Karpas-422 (cell line): ENCODE measurements around the gene LRRC15. TPM values are rescaled to one million over a fixed set of nuclear protein-coding genes. Genes with fewer than 3 reads are reported as not detected.

Experiments used
- DNase-seq: peaks from one replicate; pipeline ENCODE4 v3.0.0-alpha.2; 2015
- H2AFZ ChIP-seq: fragments of 200-600 bp; sonication (generic); 2 replicates; pipeline ENCODE4 v1.6.1; 2014; ENCODE audit warnings: antibody characterized with exemption, low read length, mixed read lengths
- H3K27ac ChIP-seq: fragments of 200-600 bp; sonication (generic); 2 replicates; pipeline ENCODE4 v1.5.1; 2014; ENCODE audit warnings: mild to moderate bottlenecking, low read length, moderate library complexity
- H3K27me3 ChIP-seq: fragments of 200-600 bp; sonication (generic); 2 replicates; pipeline ENCODE4 v1.6.1; 2014; ENCODE audit warnings: low read length, mixed read lengths
- H3K36me3 ChIP-seq: fragments of 200-600 bp; sonication (generic); 2 replicates; pipeline ENCODE4 v1.6.1; 2014; ENCODE audit warnings: low read length, mixed read lengths; ENCODE audit not compliant: insufficient read depth
- H3K4me1 ChIP-seq: fragments of 200-600 bp; sonication (generic); 2 replicates; pipeline ENCODE4 v1.6.1; 2014; ENCODE audit warnings: mild to moderate bottlenecking, low read length, mixed read lengths
- H3K4me2 ChIP-seq: fragments of 200-600 bp; sonication (generic); 2 replicates; pipeline ENCODE4 v1.6.1; 2014; ENCODE audit warnings: low read length, low read depth, mild to moderate bottlenecking; ENCODE audit not compliant: poor library complexity, severe bottlenecking
- H3K4me3 ChIP-seq: fragments of 200-600 bp; sonication (generic); 2 replicates; pipeline ENCODE4 v1.5.1; 2014; ENCODE audit warnings: mild to moderate bottlenecking, antibody characterized with exemption, low read length, mixed read lengths
- H3K79me2 ChIP-seq: fragments of 200-600 bp; sonication (generic); 2 replicates; pipeline ENCODE4 v1.6.1; 2014; ENCODE audit warnings: mild to moderate bottlenecking, low read length, mixed read lengths
- H3K9ac ChIP-seq: fragments of 200-600 bp; sonication (generic); 2 replicates; pipeline ENCODE4 v1.6.0; 2014; ENCODE audit warnings: low read length
- H3K9me2 ChIP-seq: fragments of 200-600 bp; sonication (generic), shearing (Covaris generic); replicated peaks from 2 replicates; pipeline ENCODE4 v1.6.0; 2014; ENCODE audit warnings: mild to moderate bottlenecking, low read length, moderate library complexity; ENCODE audit not compliant: insufficient read depth
- H3K9me3 ChIP-seq: fragments of 300-700, 200-600 bp; sonication (generic); 2 replicates; pipeline ENCODE4 v1.6.1; 2014; ENCODE audit warnings: low read length, mixed read lengths
- H4K20me1 ChIP-seq: fragments of 200-600 bp; sonication (generic); 2 replicates; pipeline ENCODE4 v1.6.1; 2014; ENCODE audit warnings: mild to moderate bottlenecking, antibody characterized with exemption, low read length, low read depth; ENCODE audit not compliant: insufficient read depth
- total RNA-seq: library from RNA; depleted of rRNA; stranded (reverse); fragments of >200 nt; shearing (Covaris generic); gene quantifications from 2 replicates; pipeline ENCODE4 v1.2.3, GENCODE V29; 2014; ENCODE audit warnings: low replicate concordance

LRRC15 gene
- total RNA-seq, 1 experiment from 2014 or later: not detected

DNA sequence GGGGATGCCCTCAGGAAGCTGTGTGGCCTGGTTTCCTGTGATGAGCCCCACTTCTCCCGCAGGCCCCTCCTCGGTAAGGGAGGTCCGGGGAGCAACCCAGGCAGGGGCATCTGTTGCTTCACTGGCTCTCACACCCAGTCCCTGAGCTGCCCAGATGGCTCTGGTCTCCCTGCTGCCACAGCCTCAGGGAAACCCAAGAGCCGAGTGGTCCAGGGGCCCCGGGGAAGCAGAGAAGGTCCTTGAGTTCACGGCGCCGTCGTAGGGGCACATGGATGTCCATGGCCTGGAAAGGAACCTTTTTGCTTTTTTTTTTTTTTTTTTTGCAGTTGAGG is 13.3 kb upstream of the LRRC15 start:
- no peak overlapping the region for H3K4me2 ChIP-seq
- H4K20me1 ChIP-seq: no peaks in the 10 kb centered on the region
- no peak overlapping the region for H3K9ac ChIP-seq
- no peaks in the 10 kb centered on the region for H3K9me3 ChIP-seq
- H2AFZ ChIP-seq: no peak overlapping the region
- H3K4me3 ChIP-seq: no peak overlapping the region
- no peaks in the 10 kb centered on the region; the same call in 1 of the 2 replicates for H3K27me3 ChIP-seq
- no peaks in the 10 kb centered on the region for H3K79me2 ChIP-seq
- no peak for DNase-seq
- H3K4me1 ChIP-seq: no peaks in the 10 kb centered on the region
- no peaks in the 10 kb centered on the region for H3K36me3 ChIP-seq
- no peak overlapping the region for H3K27ac ChIP-seq
- no peaks in the 10 kb centered on the region for H3K9me2 ChIP-seq

DNA sequence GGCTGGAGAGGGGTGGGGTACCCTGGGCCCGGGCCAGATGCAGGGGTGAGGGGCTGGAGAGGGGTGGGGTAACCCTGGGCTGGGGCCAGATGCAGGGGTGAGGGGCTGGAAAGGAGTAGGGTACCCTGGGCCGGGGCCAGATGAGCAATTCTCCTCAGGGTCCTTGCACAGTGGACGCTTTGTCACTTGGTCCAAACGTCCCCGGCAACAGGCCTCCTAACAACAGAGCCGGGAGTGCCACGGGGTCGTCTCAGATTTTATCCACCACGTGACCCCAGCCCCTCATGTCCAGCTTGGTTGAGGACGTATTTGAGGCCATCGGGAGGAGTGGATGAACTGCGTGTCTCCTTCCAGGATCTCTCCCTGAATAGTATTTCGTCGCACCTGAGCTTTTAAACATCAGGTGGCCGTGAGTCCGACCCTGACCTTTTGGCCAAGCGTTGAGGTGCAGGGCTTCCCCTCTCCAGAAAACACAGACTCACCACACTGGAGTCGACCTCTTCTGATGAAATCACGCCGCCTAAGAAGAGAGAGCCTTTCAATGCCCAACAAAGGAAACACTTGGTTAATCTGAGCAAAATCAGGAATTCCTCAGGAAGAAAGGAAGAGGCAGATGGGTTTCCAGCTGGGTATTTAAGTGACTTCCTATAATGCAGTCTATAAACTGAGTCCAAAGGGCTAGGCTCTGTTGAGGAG is 12.8 kb upstream of the LRRC15 start:
- Histone ChIP-seq H3K36me3 (no peaks in the 10 kb centered on the region), H2AFZ (no peak overlapping the region), H3K9me3 (no peaks in the 10 kb centered on the region), H3K27me3 (no peaks in the 10 kb centered on the region; the same call in 1 of the 2 replicates), H3K27ac (no peak overlapping the region), H3K4me3 (no peak overlapping the region), H3K9ac (no peak overlapping the region), H3K79me2 (no peaks in the 10 kb centered on the region), H3K9me2 (no peaks in the 10 kb centered on the region), H3K4me2 (no peak overlapping the region), H4K20me1 (no peaks in the 10 kb centered on the region), H3K4me1 (no peaks in the 10 kb centered on the region)
- DNase-seq: no peak

DNA sequence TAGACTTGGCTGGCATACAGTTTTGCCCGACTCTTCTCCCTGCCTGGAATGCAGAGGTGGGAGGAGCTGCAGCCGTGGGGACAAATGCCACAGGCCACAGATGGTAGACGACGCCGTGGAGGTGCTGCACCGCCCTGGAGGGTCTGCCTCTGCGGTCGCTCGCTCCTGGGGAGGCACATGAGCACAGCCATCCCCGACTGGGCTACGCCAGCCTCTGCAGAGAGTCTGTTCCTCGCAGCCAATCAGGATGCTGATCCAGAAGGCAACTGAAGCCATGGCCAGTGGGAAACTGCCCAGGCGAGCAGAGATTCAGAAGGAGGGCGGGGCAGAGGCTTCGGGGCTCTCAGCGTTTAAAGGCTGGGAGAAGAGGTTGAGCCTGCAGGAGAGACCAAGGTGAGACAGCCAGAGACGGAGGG is 11.9 kb upstream of the LRRC15 start:
- no peaks in the 10 kb centered on the region for H4K20me1 ChIP-seq
- no peak overlapping the region for H3K4me3 ChIP-seq
- no peak overlapping the region for H3K27ac ChIP-seq
- no peaks in the 10 kb centered on the region for H3K79me2 ChIP-seq
- no peak overlapping the region for H2AFZ ChIP-seq
- no peaks in the 10 kb centered on the region; the same call in 1 of the 2 replicates for H3K27me3 ChIP-seq
- H3K4me2 ChIP-seq: no peak overlapping the region
- no peaks in the 10 kb centered on the region for H3K9me3 ChIP-seq
- no peak overlapping the region for H3K9ac ChIP-seq
- DNase-seq: no peak
- H3K36me3 ChIP-seq: no peaks in the 10 kb centered on the region
- no peaks in the 10 kb centered on the region for H3K4me1 ChIP-seq
- H3K9me2 ChIP-seq: no peaks in the 10 kb centered on the region

DNA sequence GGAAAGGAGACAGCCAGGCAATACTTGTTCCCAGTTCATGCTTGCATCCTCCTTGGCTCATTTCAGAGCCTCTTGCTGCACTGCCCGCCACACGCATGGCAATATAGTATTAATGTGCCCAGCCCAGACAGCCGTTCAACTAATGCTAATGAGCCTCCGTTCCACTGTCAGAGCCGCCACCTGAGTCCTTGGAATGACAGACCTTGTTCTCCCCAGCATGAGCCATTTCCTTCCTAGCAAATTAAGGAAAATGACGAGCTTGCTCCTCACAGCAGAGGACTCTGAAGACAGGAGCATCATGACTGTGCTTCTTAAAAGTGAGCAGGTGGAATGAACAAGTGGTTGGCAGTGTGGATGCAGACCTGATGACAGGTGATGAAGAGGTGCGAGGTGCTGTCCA is 10.8 kb upstream of the LRRC15 start:
- no peaks in the 10 kb centered on the region; the same call in 1 of the 2 replicates for H3K27me3 ChIP-seq
- H3K9me3 ChIP-seq: no peaks in the 10 kb centered on the region
- H3K79me2 ChIP-seq: no peaks in the 10 kb centered on the region
- no peaks in the 10 kb centered on the region for H4K20me1 ChIP-seq
- no peak overlapping the region for H3K4me2 ChIP-seq
- H3K9me2 ChIP-seq: no peaks in the 10 kb centered on the region
- no peaks in the 10 kb centered on the region for H3K4me1 ChIP-seq
- no peak overlapping the region for H2AFZ ChIP-seq
- H3K4me3 ChIP-seq: no peak overlapping the region
- no peaks in the 10 kb centered on the region for H3K36me3 ChIP-seq
- H3K9ac ChIP-seq: no peak overlapping the region
- no peak overlapping the region for H3K27ac ChIP-seq
- DNase-seq: no peak

DNA sequence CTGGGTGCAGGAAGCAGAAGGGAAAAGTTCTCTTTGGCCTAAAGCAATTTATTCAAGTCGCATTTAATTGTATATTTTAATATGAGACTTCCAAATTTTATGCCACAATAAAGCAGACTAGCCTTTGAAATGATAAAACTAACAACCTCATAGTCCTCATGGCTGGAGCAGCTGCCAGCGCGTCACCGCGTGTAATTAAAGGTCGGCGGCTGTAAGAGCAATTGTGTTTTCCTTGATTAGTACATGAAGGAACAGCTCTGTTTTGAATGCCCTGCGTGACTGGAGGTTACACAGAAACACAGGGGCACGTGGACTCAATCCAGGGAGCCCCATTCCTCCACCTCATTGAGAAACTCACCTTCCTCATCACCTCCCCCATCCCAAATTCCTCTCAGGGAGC is 10.1 kb upstream of the LRRC15 start:
- no peak overlapping the region for H3K27ac ChIP-seq

DNA sequence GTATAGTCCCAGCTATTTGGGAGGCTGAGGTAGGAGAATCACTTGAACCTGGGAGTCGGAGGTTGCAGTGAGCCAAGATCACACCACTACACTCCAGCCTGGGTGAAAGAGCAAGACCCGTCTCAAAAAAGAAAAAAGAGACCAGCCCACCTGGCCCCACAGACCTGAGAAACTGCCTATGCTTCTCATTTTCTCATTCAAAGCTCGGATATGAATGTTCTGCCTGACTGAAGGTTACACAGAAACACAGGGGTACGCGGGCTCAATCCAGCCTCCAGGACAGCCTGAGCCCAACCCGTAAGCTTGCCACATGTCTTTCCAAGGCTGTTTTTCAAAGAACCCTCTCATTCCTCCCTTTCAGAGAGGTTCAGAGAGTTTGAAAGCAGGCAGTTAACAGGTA is 9.7 kb upstream of the LRRC15 start:
- no peaks in the 10 kb centered on the region for H4K20me1 ChIP-seq
- H2AFZ ChIP-seq: no peak overlapping the region
- no peaks in the 10 kb centered on the region for H3K36me3 ChIP-seq

More for the DNA sequence above, 10.1 kb upstream of the LRRC15 start:
- no peak for DNase-seq
- H4K20me1 ChIP-seq: no peaks in the 10 kb centered on the region
- H3K79me2 ChIP-seq: no peaks in the 10 kb centered on the region
- no peak overlapping the region for H3K4me3 ChIP-seq
- no peak overlapping the region for H3K9ac ChIP-seq
- H3K4me2 ChIP-seq: no peak overlapping the region
- H3K36me3 ChIP-seq: no peaks in the 10 kb centered on the region
- H2AFZ ChIP-seq: no peak overlapping the region
- H3K4me1 ChIP-seq: no peaks in the 10 kb centered on the region
- no peaks in the 10 kb centered on the region for H3K9me3 ChIP-seq
- H3K27me3 ChIP-seq: no peaks in the 10 kb centered on the region; the same call in 1 of the 2 replicates
- no peaks in the 10 kb centered on the region for H3K9me2 ChIP-seq

DNA sequence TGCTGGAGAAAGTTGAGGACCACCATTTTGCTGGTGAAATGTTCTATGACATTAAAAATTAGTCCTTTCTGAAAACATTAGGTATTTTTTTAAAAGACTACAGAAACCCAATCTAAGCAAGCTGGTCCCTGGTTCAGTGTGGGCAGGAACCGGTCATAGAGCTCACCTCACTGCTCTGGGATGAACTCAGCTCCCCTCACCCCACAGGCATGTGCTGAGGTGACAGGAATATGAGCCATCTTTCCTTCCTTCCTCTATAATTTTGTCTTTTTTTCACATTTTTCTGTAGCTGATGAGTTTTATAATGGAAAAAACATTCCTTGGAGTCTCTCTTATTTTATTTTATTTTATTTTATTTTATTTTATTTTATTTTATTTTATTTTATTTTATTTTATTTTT is 8.2 kb upstream of the LRRC15 start:
- no peak overlapping the region for H3K4me2 ChIP-seq

More for the DNA sequence above, 9.7 kb upstream of the LRRC15 start:
- H3K9me2 ChIP-seq: no peaks in the 10 kb centered on the region
- H3K4me3 ChIP-seq: no peak overlapping the region
- H3K9me3 ChIP-seq: no peaks in the 10 kb centered on the region
- H3K4me2 ChIP-seq: no peak overlapping the region
- no peak overlapping the region for H3K9ac ChIP-seq
- no peaks in the 10 kb centered on the region for H3K79me2 ChIP-seq
- no peaks in the 10 kb centered on the region for H3K4me1 ChIP-seq
- no peak overlapping the region for H3K27ac ChIP-seq
- H3K27me3 ChIP-seq: no peaks in the 10 kb centered on the region; the same call in 1 of the 2 replicates
- no peak for DNase-seq

DNA sequence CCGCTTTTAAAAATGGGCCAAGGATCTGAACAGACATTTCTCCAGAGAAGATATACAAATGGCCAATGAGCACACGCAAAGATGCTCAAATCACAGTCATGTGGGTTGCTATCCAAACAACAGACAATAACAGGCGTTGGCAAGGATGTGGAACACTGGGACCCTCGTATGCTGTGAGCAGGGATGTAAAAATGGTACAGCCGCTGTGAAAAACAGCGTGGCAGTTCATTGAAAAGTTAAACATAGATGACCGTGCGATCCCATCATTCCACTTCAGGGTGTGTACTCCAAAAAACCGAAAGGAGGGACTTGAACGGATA is 6.7 kb upstream of the LRRC15 start:
- H3K36me3 ChIP-seq: no peaks in the 10 kb centered on the region

More for the DNA sequence above, 8.2 kb upstream of the LRRC15 start:
- Histone ChIP-seq H3K9me3 (no peaks in the 10 kb centered on the region), H3K79me2 (no peaks in the 10 kb centered on the region), H3K9me2 (no peaks in the 10 kb centered on the region), H3K4me1 (no peaks in the 10 kb centered on the region), H3K9ac (no peak overlapping the region), H3K27me3 (no peaks in the 10 kb centered on the region; the same call in 1 of the 2 replicates), H3K27ac (no peak overlapping the region), H3K36me3 (no peaks in the 10 kb centered on the region), H2AFZ (no peak overlapping the region), H3K4me3 (no peak overlapping the region), H4K20me1 (no peaks in the 10 kb centered on the region)
- DNase-seq: no peak

More for the DNA sequence above, 6.7 kb upstream of the LRRC15 start:
- Histone ChIP-seq H3K9me3 (no peaks in the 10 kb centered on the region), H2AFZ (no peak overlapping the region), H4K20me1 (no peaks in the 10 kb centered on the region), H3K9ac (no peak overlapping the region), H3K4me3 (no peak overlapping the region), H3K9me2 (no peaks in the 10 kb centered on the region), H3K27me3 (no peaks in the 10 kb centered on the region; the same call in 1 of the 2 replicates), H3K4me2 (no peak overlapping the region), H3K4me1 (no peaks in the 10 kb centered on the region), H3K27ac (no peak overlapping the region), H3K79me2 (no peaks in the 10 kb centered on the region)
- DNase-seq: no peak
